Measurements from ENCODE around the gene TMEM190.
A peak's percentile ranks its signal among the peaks of the same experiment; 100 is the strongest.

The TMEM190 gene

DNA sequence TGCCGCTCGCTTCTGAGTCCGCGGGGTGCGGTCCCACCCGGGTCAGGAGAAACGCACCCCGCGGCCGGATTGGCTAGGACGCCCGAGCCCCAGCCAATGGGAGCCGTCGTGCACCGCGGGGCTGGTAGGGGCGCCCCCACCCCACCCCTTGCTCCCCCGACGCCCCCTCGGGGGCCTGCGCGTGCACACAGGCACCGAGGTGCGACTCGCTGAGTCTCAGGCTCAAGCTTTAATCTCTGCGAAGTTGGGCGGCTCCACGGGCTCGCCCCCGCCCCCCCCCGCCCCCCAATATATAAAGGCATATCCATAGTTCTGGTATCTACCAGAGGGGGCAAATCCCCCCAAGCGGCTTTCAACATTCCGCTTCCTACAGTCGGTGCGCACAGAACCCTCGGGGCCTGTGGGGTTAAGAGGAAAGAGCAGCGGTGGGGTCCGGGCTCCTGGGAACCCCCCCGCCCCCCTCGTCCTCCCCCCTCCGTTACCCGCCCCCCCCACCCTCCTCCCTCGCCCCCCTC, 21.9 kb upstream of the TMEM190 start, which contains the start of gene COX6B2:
TSS of gene COX6B2 (minus strand) at position 22 of the 515 bp plus-strand sequence. CDS start 198 bp downstream, outside the sequence.
- ATAC-seq (ENCODE audit: low read depth) (no peak), DNase-seq (ENCODE audit: low spot score) (no peak)
- Histone ChIP-seq H3K27ac (ENCODE audit: poor library complexity, severe bottlenecking) (peak within 1 kb of the TSS; percentile 41), H3K4me3 (ENCODE audit: severe bottlenecking) (peak within 1 kb of the TSS; percentile 34), H3K9me3 (ENCODE audit: severe bottlenecking) (no peaks in the 10 kb centered on the region), H3K4me1 (ENCODE audit: insufficient read depth, poor library complexity, severe bottlenecking) (peaks cover 13% of the 10 kb centered on the region), H3K27me3 (ENCODE audit: insufficient read depth, poor library complexity, severe bottlenecking) (no peaks in the 10 kb centered on the region), H3K36me3 (ENCODE audit: low read depth) (no peaks in the 10 kb centered on the region)
- TF ChIP-seq, protein P1, sequence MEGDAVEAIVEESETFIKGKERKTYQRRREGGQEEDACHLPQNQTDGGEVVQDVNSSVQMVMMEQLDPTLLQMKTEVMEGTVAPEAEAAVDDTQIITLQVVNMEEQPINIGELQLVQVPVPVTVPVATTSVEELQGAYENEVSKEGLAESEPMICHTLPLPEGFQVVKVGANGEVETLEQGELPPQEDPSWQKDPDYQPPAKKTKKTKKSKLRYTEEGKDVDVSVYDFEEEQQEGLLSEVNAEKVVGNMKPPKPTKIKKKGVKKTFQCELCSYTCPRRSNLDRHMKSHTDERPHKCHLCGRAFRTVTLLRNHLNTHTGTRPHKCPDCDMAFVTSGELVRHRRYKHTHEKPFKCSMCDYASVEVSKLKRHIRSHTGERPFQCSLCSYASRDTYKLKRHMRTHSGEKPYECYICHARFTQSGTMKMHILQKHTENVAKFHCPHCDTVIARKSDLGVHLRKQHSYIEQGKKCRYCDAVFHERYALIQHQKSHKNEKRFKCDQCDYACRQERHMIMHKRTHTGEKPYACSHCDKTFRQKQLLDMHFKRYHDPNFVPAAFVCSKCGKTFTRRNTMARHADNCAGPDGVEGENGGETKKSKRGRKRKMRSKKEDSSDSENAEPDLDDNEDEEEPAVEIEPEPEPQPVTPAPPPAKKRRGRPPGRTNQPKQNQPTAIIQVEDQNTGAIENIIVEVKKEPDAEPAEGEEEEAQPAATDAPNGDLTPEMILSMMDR (IDR thresholded peaks at IDR 0.05; ENCODE audit: poor library complexity, severe bottlenecking): no peak

DNA sequence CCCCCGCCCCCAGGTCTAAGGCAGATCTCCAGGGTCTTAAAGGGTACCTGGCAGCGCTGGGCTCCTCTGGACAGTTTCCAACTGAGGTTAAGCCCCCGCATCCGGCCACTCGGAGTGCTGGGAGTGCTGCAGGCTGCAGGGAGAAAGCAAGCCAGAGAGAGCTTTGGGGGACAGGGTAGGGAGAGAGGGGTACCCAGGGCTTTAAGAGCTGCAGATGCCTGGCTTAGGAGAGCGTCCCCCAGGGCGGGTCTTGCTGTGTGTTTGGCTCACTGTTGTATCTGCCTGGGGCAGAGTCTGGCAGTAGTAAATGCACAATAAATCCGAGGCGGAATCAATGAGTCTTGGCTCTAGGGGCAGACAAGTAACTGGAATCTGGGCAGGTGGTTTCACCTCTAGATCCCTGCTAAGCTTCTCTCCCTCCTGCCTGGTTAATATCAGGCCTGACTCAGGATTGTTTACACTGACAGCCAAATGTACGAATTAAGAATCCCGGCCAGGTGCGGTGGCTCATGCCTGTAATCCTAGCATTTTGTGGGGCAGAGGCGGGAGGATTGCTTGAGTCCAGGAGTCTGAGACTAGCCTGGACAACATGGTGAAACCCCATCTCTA, 21.3 kb upstream of the TMEM190 start:
- TF ChIP-seq, protein P1 (IDR thresholded peaks at IDR 0.05; ENCODE audit: poor library complexity, severe bottlenecking): no peak
- Histone ChIP-seq H3K9me3 (ENCODE audit: severe bottlenecking) (no peaks in the 10 kb centered on the region), H3K27ac (ENCODE audit: poor library complexity, severe bottlenecking) (peak overlapping the region; percentile 41), H3K4me1 (ENCODE audit: insufficient read depth, poor library complexity, severe bottlenecking) (peaks cover 13% of the 10 kb centered on the region), H3K27me3 (ENCODE audit: insufficient read depth, poor library complexity, severe bottlenecking) (no peaks in the 10 kb centered on the region), H3K4me3 (ENCODE audit: severe bottlenecking) (no peak overlapping the region), H3K36me3 (ENCODE audit: low read depth) (no peaks in the 10 kb centered on the region)
- ATAC-seq (ENCODE audit: low read depth): peak; percentile 38
- DNase-seq (ENCODE audit: low spot score): no peak

DNA sequence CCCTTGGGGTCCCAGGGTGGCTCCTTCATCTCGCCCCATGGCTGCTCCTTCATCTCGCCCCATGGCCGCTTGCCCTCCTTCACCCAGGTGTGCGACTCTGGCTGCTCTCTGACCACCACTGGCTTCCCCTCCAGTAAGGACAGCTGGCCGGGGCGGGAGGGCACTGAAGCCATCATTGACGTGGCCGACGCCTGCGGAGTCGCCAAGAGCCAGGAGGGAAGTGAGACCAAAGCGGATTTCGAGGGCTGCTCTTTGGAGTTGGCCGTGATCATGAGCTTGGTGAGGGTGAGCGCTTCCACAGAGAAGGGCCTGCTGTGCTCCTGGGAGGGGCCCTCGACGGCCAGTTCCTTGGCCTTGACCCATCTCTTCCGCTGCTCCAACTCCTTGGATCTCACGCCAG, 18.1 kb upstream of the TMEM190 start:
- Histone ChIP-seq H3K36me3 (ENCODE audit: low read depth) (no peaks in the 10 kb centered on the region), H3K27me3 (ENCODE audit: insufficient read depth, poor library complexity, severe bottlenecking) (no peaks in the 10 kb centered on the region), H3K9me3 (ENCODE audit: severe bottlenecking) (no peaks in the 10 kb centered on the region), H3K4me1 (ENCODE audit: insufficient read depth, poor library complexity, severe bottlenecking) (no peaks in the 10 kb centered on the region), H3K4me3 (ENCODE audit: severe bottlenecking) (no peak overlapping the region), H3K27ac (ENCODE audit: poor library complexity, severe bottlenecking) (no peak overlapping the region)
- DNase-seq (ENCODE audit: low spot score): no peak
- ATAC-seq (ENCODE audit: low read depth): no peak
- TF ChIP-seq, protein P1 (IDR thresholded peaks at IDR 0.05; ENCODE audit: poor library complexity, severe bottlenecking): no peak

DNA sequence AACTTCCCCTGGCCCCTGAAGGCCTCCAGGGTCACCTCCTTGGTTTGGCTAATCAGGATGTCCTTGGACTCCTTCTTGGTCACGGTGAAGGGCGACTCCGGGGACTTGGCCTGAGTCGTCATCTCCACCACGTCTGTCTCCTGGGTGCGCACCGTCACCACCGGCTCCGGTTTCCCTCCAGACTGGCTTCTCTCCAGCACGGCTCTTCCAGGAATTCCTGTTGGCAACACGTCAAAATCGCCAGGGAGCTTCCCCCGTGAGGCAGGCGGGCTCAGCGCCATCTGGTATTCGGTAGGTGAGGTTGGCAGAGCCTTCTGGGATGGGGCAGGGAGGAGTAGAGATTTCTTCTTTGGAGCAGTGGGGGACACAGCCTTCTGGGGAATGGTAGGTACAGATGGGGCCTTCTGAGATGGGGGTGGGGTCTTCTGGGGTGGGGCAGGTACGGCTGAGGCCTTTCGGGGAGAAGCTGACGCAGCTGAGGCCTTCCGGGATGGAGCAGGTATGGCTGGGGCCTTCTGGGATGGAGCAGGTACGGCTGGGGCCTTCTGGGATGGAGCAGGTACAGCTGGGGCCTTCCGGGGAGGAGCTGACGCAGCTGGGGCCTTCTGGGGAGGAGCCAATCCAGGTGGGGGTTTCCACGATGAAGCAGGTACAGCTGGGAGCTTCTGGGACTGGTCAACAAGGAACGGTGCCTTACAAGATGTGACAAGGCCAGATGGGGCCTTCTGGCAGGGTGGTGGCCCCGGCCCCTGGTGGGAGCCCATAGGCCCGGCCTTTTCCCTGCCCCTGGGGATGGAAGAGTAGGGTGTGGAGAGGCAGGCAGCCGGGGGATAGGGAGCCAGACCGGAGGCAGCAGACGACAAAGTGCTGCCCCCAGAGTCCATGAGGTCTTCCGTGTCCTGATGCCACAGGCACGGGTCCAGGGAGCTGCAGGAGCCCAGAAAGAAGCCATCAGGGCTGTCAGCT, 17.4 kb upstream of the TMEM190 start:
- TF ChIP-seq, protein P1 (IDR thresholded peaks at IDR 0.05; ENCODE audit: poor library complexity, severe bottlenecking): no peak
- H3K36me3 ChIP-seq (ENCODE audit: low read depth): no peaks in the 10 kb centered on the region
- H3K9me3 ChIP-seq (ENCODE audit: severe bottlenecking): no peaks in the 10 kb centered on the region
- no peak overlapping the region for H3K4me3 ChIP-seq (ENCODE audit: severe bottlenecking)
- H3K4me1 ChIP-seq (ENCODE audit: insufficient read depth, poor library complexity, severe bottlenecking): no peaks in the 10 kb centered on the region
- H3K27me3 ChIP-seq (ENCODE audit: insufficient read depth, poor library complexity, severe bottlenecking): no peaks in the 10 kb centered on the region
- peak; percentile 58 for DNase-seq (ENCODE audit: low spot score)
- no peak overlapping the region for H3K27ac ChIP-seq (ENCODE audit: poor library complexity, severe bottlenecking)
- no peak for ATAC-seq (ENCODE audit: low read depth)
